Measurements from ENCODE around the gene VILL.

DNA sequence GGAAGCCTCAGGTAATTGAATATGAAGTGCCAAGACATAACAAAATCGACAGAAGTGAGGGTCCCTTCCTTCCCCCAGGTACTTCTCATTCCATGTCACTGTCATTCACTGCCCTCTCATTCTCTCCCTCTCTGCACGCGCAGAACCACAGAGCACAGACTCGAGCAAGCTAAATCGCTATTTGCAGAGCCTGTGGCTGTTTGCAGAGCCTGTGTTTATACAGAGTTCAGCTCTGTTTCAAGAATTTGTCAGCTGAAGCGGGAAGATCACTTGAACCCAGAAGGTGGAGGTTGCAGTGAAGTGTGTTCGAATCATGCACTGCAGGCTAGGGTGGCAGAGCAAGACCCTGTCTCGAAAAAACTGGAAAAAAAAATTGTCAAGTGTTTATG, 2.5 kb downstream of the VILL start:
- TF ChIP-seq HNF4G (IDR thresholded peaks at IDR 0.05) = no peak
- TF ChIP-seq, protein P1, sequence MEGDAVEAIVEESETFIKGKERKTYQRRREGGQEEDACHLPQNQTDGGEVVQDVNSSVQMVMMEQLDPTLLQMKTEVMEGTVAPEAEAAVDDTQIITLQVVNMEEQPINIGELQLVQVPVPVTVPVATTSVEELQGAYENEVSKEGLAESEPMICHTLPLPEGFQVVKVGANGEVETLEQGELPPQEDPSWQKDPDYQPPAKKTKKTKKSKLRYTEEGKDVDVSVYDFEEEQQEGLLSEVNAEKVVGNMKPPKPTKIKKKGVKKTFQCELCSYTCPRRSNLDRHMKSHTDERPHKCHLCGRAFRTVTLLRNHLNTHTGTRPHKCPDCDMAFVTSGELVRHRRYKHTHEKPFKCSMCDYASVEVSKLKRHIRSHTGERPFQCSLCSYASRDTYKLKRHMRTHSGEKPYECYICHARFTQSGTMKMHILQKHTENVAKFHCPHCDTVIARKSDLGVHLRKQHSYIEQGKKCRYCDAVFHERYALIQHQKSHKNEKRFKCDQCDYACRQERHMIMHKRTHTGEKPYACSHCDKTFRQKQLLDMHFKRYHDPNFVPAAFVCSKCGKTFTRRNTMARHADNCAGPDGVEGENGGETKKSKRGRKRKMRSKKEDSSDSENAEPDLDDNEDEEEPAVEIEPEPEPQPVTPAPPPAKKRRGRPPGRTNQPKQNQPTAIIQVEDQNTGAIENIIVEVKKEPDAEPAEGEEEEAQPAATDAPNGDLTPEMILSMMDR (IDR thresholded peaks at IDR 0.05; ENCODE audit: low read depth, low read length, missing input control) = no peak

Data from liver (tissue), 3 donors.